Ureter (tissue), 1 donor: ENCODE data around the gene ASCC1. TPM values are rescaled to one million over a fixed set of nuclear protein-coding genes. Genes with fewer than 3 reads are reported as not detected.
"Not testable (repeated sequence)": the region's sequence is repeated elsewhere in the genome, so short reads cannot be mapped to it uniquely, and the experiment has no call there.

Source experiments
- DNase-seq: peaks from one replicate; pipeline ENCODE4 v3.0.0-alpha.2; 2020; ENCODE audit warnings: low spot score
- total RNA-seq: library from RNA; stranded (reverse); gene quantifications from one replicate; pipeline ENCODE4 v1.2.4, GENCODE V29; 2023
- donor health status: DM: yes; HTN: yes; CAD: no.

The ASCC1 gene
- total RNA-seq, 1 donor from 2014 or later: 39.3 TPM

DNA sequence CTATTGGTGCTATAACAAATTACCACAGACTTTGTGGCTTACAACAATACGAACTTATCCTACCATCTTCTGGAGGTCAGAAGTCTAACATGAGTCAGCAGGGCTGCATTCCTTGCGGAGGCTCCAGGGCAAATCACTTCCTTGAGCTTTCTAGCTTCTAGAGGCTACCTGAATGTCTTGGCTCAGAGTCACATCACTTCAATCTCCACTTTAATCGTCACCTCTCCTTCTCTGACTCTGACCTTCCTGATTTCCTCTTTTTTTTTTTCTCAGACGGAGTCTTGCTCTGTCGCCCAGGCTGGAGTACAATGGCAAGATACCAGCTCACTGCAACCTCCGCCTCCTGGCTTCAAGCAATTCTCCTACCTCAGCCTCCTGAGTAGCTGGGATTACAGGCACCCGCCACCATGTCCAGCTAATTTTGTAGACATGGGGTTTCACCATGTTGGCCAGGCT is 44.9 kb downstream of the ASCC1 start:
- peak; percentile 60 for DNase-seq

DNA sequence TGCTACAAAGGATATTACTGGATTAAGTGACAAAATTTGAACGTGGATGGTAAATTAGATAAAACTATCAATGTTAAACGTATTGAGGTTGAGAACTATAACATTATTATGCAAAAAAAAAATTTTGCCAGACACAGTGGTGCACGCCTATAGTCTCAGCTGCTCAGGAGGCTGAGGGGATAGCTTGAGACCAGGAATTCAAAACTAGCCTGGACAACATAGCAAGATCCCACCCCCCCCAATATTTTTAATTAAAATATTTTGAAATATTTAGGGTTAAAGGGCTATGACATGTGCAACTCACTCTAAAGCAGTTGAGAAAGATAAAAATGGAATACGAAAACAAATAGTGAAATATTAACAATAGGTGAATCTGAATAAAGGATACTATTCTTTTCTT is 45.3 kb downstream of the ASCC1 start:
- DNase-seq: no peak

DNA sequence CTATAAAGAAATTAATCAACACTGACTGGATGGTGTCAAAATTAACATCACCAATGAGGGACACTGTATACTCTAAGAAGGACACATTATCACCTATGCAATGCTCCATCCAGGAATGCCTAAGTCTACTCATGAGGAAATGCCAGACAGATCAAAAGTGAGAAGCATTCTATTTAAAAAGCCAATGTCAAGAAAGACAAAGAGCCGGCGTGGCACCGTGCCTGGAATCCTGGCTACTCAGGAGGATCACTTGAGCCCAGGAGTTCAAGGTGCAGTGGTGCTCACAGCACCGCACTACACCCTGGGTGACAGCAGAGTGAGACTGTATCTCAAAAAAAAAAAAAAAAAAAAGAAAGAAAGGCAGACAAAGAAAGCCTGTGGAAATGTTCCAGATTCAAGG is 45.8 kb downstream of the ASCC1 start:
- no peak for DNase-seq

DNA sequence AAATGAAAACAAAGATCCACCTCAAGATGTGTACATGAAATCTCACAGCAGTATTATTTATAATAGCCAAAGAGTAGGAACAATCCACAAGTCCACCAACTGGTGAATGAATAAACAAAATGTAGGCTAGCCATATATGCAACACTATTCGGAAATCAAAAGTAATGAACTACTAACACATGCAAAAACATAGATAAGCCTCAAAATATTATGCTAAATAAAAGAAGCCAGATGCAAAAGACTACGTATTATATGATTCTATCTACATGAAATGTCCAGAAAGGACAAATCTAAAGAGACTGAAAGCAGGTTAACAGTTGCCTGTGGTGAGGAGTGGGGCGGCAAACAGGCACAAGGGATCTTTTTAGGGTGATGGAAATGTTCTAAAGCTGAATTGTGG is 49.0 kb downstream of the ASCC1 start:
- DNase-seq: no peak

DNA sequence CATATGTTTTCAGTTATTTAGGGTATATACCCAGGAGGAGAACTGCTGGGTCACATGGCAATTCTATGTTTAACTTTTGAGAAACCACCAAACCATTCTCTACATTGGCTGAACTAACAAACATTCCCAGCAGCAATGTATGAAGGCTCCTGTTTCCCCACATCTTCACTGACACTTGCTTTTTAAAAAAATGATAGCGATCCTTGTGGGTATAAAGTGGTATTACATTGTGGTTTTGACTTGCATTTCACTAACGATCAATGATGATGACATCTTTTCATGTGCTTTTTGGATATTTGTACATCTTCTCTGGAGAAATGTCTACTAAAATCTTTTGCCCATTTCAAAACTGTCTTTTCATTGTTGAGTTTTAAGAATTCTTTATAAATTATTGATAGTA is 51.5 kb downstream of the ASCC1 start:
- DNase-seq: no peak

DNA sequence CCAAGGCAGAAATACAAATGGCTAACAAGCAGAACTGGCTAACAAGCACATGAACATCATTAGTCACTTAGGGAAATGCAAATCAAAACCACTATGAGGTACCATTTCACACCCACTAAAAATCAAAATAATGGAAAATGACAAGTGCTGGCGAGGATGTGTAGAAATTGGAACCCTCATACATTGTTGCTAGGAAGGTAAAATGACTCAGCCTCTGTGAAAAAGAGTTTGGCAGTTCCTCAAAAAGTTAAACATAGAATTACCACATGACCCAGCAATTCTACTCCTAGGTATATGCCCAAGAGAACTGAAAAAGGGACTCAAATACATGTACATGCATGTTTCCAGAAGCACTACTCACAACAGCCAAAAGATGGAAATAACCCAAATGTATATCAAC is 53.1 kb downstream of the ASCC1 start:
- no peak for DNase-seq

DNA sequence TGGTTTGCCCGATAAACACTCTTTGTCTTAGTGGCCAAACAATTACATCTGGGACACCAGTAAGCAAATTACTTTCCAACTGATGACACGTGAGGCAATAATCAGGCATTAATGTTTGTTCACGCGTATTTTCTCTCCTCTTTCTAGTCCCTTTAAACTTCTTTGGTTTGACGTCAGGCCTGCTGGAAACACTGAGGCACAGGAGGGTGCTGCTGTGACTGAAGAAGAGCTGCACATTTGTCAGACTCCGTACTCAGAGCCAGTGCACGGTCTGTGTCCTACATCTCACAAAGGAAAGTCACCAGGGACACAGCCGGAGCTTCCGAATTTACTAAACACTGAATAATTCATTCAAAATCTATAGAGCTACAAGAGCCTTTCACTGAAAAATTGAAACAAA is 57.9 kb downstream of the ASCC1 start:
- no peak for DNase-seq

DNA sequence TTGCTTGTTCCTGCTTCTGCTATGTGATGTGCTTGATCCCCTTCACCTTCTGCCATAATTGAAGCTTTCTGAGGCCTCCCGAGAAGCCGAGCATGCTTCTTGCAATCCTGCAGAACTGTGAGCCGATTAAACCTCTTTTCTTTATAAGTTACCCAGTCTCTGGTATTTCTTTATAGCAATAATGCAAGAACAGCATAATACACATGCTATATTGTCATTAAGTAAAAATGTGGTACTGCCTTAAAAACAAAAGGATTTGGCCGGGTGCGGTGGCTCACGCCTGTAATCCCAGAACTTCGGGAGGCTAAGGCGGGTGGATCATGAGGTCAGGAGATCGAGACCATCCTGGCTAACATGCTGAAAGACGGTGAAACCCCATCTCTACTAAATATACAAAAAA is 59.9 kb downstream of the ASCC1 start:
- DNase-seq: no peak

DNA sequence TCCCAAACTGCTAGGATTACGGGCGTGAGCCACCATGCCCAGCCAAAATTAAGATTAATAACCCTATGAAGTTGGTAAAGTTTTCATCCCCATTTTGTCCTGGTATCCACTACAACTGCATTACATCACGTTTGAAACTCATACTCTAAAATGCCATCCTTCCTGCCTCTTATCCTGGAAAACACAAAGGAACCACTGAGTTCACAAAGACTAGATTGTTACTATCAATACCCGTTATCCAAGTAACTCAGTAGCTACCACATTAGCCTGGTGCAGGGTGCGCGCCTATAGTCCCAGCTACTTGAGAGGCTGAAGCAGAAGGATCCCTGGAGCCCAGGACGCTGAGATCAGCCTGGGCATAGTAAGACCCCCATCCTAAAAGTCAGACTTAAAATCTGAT is 63.8 kb downstream of the ASCC1 start:
- DNase-seq: no peak

DNA sequence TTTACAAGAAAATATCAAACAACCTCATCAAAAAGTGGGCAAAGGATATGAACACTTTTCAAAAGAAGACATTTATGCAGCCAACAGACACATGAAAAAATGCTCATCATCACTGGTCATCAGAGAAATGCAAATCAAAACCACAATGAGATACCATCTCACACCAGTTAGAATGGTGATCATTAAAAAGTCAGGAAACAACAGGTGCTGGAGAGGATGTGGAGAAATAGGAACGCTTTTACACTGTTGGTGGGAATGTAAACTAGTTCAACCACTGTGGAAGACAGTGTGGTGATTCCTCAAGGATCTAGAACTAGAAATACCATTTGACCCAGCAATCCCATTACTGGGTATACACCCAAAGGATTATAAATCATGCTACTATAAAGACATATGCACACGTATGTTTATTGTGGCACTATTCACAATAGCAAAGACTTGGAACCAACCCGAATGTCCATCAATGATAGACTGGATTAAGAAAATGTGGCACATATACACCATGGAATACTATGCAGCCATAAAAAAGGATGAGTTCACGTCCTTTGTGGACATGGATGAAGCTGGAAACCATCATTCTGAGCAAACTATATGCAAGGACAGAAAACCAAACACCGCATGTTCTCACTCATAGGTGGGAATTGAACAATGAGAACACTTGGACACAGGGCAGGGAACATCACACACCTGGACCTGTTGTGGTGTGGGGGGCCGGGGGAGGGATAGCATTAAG is 65.2 kb downstream of the ASCC1 start:
- not testable (repeated sequence) for DNase-seq

DNA sequence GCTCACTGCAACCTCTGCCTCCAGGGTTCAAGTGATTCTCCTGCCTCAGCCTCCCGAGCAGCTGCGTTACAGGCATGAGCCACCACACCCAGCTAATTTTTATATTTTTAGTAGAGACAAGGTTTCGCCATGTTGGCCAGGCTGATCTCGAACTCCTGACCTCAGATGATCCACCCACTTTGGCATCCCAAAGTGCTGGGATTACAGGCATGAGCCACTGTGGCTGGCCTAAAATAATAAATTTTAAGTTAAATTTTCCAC is 68.8 kb downstream of the ASCC1 start:
- not testable (repeated sequence) for DNase-seq

DNA sequence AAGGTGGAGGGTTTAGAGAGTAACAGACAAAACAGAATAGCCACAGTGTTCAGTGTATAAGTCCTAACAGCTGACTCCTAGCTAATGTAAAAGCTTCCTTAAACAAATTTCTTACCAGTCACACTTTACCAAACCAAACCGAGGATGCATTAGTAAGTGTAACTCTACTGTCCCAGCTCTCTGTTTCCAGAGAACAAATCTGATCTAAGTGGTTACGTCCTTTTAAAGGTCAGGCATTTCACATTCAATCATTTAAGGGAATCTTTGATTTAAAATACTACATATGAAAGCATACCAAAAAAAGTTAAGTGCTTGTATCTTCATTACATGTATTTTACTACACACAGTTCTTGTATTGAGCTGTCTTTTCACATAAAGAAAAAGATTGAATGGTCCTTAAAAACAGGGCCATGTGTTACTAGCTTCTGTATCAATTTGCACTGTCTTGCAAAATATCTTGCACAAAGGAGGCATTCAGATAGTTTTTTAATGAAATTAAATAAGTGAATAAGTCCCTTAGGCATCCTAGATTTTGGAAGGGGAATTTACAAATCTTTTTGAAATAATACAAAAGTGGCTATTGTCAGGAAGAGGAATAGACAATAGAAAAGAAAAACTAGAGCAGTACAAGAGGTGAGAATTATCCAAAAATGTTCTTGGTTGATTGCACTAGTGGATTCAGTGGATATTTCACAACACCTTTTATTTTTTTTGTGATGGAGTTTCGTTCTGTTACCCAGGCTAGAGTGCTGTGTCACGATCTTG is 69.3 kb downstream of the ASCC1 start:
- no peak for DNase-seq

DNA sequence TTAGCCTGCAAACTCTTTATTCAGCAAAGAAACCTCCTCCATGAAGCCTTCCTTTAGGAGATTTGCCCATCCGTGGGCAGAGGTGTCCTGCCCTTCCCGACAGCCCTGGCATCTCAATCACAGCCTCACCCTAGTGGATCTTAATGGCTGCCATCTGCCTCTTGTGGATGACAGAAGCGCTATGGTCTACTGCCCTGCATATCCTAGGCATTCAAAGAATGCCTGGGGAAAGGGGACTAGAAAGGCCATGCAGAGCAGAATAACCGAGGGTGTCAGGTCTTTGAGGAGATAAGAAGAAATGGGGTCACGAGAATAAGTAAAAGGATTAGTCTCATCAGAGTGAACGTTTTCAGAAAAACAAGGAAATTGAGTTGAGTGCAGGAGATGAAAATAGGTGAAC is 70.0 kb downstream of the ASCC1 start:
- no peak for DNase-seq

DNA sequence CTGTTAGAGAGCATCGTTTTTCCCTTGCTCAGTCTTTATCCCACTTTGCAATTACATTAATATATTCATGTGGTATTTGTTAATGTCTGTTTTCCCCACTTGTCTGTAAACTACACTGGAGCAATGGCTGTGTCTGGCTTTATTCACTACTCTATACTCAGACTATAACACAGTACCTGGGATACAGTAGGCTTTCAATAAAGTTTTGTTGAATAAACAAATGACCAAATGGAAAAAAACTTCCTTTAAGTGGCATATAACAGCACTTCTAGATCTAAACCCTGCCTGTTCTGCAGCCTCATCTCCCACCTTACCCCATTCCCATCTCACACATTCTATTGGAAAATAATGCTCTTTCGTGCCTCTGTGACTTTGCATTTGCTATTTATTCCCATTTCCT is 70.4 kb downstream of the ASCC1 start:
- no peak for DNase-seq

DNA sequence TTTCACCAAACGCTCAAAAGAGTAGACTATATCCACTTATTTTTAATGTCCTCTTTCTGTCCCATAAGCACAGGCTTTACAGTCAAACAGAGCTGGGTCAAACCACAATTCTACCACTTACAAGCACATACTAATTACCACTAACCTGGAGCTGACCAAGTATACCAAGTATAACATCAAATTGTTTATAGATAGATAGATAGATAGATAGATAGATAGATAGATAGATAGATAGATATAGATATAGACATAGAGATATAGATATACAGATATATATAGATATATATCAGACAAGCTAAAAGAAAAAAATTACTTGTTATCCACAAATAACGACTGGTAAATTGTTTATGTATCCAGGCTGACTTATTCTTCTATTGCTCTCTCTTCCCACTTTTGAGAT is 75.2 kb downstream of the ASCC1 start:
- DNase-seq: no peak

DNA sequence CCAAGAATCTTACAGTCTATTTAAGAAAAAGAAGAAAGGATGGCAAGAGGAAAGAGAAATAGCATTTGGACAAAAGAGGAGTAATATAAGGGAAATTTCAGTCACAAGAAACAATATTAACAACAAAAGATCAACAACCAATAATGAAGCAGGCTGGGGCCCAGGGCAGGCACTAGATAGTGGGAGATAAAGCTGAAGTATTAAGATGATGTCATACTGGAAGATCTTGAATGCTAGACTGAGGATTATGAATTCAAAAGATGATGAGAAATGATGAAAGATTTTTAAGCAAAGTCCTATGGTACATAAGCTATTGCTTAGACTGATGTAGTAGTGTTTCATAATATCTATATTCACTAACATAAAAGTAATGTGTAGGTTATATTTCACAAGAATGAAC is 75.9 kb downstream of the ASCC1 start:
- no peak for DNase-seq

DNA sequence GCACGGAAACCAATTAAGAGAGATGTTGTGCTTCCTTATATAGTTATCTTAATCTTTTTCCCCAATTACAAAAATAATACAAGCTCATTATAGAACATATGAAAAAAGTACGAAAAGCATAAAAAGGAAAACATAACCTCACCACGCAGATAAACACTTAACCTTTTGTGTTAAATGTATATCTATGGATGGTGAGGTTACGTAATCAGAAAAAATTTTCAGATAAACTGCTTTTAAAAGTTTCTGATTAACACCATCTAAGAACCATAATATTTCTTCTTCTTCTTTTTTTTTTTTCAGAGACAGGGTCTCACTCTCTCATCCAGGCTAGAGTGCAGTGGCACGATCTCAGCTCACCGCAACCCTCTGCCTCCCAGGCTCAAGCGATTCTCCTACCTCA is 78.5 kb downstream of the ASCC1 start:
- no peak for DNase-seq

DNA sequence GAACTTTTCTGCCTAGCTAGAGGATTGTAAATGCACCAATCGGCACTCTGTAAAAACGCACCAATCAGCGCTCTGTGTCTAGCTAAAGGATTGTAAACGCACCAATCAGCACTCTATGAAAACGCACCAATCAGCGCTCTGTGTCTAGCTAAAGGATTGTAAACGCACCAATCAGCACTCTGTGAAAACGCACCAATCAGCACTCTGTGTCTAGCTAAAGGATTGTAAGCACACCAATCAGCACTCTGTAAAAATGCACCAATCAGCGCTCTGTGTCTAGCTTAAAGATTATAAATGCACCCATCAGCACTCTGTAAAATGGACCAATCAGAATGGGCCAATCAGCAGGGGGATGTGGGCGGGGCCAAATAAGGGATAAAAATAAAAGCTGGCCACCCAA is 79.9 kb downstream of the ASCC1 start:
- not testable (repeated sequence) for DNase-seq

DNA sequence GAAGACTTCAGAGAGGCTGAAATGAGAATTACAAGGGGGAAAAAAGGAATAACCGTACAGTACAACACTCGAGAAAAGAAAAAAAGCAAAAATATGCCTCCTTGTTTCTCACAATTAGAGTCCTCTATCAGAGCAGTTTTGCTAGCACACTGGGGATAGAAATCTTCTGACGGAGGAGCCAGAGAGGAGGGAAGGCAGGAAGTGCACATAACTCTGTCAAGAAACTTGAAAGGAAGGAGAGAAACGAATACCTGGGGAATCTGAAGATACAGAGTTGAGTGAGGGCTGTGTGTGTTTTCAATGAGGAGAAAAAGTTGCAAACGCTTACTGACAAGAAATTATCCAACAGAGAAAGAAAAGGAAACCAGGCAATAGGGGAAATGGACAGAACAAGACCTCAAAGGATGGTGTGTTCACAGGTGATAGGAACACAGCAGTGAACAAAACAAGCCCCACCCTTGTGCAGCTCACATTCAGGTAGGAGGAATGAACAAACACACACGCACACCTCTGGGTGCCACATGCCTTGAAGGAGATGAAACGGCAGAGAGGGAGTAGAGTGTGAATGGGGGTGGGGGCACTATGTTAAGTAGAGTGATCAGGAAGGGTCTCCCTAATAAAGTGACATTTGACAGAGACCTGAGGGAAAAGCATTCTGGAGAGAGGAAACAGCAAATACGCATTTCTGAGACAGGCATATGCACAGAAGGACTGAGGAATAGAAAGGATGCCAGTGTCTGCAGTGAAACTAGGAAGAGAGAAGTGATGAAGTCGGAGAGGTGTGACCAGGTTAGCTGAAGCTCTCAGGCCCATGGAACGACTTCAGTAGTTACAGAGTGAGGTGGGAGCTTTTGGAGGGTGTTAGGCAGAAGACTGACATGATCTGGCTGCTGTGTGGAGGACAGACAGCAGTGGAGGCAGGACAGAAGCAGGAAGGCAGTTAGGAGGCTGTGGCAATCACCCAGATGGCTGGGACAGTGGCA is 81.0 kb downstream of the ASCC1 start:
- DNase-seq: no peak

DNA sequence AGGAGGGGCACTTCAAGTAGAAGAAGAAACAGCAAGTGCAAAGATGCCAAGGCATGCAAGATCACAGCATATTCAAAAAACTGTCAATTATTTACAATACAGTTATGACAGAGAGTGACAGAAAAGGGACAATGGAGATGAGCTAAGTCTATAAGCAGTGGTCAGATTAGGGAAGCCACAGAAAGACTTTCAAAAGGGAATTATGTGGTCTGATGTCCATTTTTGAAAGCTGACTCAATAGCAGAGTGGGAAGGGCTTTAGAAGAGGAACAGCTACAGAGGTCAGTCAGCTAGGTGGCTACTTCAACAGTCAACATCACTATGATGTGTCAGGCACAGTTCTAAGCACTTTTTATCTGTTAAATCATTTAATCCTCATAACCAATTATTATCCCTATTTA is 82.6 kb downstream of the ASCC1 start:
- DNase-seq: no peak

DNA sequence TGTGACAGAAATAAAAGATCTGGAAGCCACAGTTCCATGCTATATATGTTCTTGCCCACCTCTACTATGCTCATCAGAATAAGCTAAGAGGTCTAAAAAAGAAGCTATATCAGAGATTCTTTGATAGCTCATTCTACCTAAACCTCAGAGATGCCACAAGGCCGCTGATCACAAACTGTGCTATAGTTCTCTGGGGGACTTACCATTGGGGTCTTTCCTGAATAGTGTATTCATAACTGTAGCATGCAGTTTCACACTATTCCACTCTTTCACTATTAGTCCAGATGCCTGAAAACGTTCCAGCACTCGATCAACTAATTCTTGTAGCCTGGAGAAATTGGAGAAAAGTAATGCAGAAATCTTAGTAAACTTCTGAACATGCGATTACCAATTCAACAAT is 83.2 kb downstream of the ASCC1 start:
- DNase-seq: no peak

DNA sequence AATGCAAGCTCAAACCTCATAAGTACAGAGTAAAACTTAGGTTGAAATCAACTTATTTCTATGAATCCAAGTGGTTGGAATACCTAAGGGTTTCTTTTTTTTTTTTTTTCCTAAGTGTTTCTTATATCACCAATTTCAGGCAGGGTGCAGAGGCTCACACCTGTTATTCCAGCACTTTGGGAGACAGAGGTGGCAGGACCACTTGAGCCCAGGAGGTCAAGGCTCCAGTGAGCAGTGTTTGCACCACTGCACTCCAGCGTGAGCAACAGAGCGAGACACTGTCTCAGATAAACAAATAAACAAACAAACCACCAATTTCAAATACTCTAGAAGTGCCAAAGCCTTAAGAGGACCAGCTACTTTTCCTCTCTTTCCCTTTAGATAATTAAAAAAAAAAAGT is 88.5 kb downstream of the ASCC1 start:
- no peak for DNase-seq

DNA sequence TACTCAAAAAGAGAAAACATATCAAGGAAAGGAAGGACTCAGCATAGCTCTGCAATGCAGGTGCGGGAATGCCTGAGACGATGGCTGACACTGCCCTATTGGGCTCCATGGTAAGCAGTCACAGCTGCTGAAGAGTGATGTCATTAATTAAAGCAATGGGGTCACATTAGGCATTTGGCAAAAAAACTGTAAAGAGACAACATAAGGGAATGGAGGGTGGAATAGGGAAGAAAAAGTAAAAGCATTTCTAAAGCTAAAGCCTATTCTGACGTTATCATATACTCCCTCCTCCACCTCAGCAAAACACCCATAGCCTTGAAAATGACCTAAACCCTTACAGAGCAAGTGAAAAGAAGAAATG is 89.2 kb downstream of the ASCC1 start:
- DNase-seq: no peak
